Measurements from ENCODE around the gene TCP11. TPM values are rescaled to one million over a fixed set of nuclear protein-coding genes. Genes with fewer than 3 reads are reported as not detected.

The TCP11 gene
- total RNA-seq, 8 experiments from 2014 or later: 0.22 to 1.2 (median 0.57) TPM; not detected in 4

DNA sequence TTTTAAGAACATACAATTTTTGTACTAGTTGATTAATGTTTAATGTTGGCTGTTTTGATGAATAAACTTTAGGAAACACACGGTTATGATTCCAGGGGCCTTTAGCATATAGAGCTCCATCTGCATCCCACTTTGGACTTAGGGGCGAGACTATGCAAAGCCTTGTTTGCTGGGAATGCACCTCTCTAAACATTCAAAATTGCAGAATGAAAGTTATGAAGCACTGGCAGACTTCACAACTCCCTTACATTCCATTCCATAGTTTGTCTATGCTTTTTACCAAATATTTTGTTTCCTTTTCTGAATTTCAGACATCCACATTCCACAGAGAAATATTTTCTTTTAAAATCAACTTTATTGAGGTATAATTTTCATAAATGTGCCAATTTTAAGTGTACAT, 10.3 kb upstream of the TCP11 start:
- in situ Hi-C loops (cut with MboI; ENCODE audit: low pct_unique_long_range_greater_than_20kb in 2 of 9, low sequenced_read_pairs in 9 of 9, unreplicated experiment in 9 of 9): no loop called here
- Histone ChIP-seq H3K4me3 (no peak overlapping the region), H3K27ac (no peak overlapping the region), H3K4me1 (replicated peaks in 1 of 2) (peaks cover 20 to 21% of the 10 kb centered on the region in 2 donors)
- ATAC-seq (replicated peaks in 6 of 8): peak in 1 of 8 experiments; percentile 54
- 14 to 100% (median 88%) methylated on average over 1 to 2 of the region's 2 CpGs; no CpG with 5 or more reads in 3 of the 10 experiments for WGBS, 10 experiments

DNA sequence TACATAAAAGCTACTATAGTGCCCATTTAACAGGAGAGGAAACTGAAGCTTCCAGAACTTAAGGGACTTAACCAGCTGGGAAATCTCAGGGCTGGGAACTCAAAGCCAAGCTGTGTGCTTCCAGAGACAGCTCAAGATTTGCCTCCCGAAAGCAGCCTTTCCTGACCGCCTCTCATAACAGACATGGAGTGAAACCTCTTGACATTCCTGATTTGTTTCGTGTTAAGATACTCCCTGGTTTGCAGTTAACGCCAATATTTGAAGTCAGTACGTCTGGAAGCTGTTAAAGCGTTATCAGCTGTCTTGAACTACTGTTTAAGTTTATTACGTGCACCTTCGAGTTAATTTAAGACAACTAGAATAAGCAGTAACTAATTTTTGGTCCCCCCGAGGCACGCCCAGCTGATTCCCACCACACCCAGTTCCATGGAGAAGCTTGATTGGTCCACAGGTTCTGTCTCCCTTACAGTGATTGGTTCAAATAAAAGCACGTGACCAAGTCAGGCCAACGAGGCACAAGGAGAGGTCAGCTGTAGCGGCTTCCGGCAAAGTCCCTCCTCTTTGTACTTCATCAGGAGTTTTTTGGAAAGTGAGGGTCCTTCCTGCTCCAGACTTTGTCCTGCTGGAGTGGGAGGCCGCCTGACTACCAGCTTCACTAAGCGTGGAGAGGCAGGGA, 8.9 kb upstream of the TCP11 start:
- in situ Hi-C loops (cut with MboI; ENCODE audit: low pct_unique_long_range_greater_than_20kb in 2 of 9, low sequenced_read_pairs in 9 of 9, unreplicated experiment in 9 of 9): loop anchor here in 6 of 9 experiments (10.0 to 25.0 kb wide), 4 partner anchors 55 to 263 kb away; partner anchors contain the start of genes ANKS1A (in 1 of the 6) and TAF11 (in 1 of the 6)
- ATAC-seq (replicated peaks in 6 of 8): no peak
- Histone ChIP-seq H3K4me3 (no peak overlapping the region), H3K27ac (no peak overlapping the region), H3K4me1 (replicated peaks in 1 of 2) (peaks cover 20 to 27% of the 10 kb centered on the region in 2 donors)
- WGBS, 10 experiments: 43 to 100% (median 86%) methylated on average over 2 to 12 of the region's 16 CpGs; no CpG with 5 or more reads in 1 of the 10 experiments

DNA sequence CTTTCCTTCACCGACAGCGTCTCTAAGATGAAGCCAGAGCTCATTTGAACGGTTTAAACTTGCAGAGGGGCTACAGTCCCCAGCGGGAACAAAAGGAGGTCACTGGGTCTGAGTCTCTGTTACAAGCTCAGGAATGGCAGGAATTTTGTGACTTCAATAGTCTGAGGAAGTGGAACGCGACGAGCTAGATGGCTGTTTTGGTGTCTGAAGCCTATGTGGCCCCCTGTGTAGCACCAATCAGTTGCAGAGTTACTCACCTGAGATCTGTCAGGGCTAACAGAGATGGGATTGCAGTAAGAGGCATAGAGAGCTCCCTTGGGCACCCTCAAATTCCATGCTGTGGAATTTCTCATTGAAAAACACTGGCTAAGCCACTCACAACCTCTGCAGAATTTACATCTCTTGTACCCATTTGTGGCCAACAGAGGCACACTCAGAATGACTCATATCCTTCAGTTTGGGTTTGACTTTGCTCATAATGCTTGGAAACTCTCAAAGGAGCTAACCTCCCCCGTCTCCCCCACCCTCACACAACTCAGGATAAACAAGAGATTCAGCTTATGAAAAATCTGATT, 7.1 kb upstream of the TCP11 start:
- ATAC-seq (replicated peaks in 6 of 8): peak in 5 of 8 experiments; percentile 38 to 76 (median 47)
- in situ Hi-C loops (cut with MboI; ENCODE audit: low pct_unique_long_range_greater_than_20kb in 2 of 9, low sequenced_read_pairs in 9 of 9, unreplicated experiment in 9 of 9): loop anchor here in 6 of 9 experiments (10.0 to 25.0 kb wide), 4 partner anchors 57 to 261 kb away; partner anchors contain the start of genes ANKS1A (in 1 of the 6) and TAF11 (in 1 of the 6)
- H3K4me1 ChIP-seq (replicated peaks in 1 of 2): peaks cover 20 to 27% of the 10 kb centered on the region in 2 donors
- peak overlapping the region in 1 of 2 donors; percentile 19 for H3K27ac ChIP-seq
- WGBS, 10 experiments: 0 to 40% (median 7%) methylated on average over 1 to 7 of the region's 8 CpGs; no CpG with 5 or more reads in 2 of the 10 experiments
- no peak overlapping the region for H3K4me3 ChIP-seq

DNA sequence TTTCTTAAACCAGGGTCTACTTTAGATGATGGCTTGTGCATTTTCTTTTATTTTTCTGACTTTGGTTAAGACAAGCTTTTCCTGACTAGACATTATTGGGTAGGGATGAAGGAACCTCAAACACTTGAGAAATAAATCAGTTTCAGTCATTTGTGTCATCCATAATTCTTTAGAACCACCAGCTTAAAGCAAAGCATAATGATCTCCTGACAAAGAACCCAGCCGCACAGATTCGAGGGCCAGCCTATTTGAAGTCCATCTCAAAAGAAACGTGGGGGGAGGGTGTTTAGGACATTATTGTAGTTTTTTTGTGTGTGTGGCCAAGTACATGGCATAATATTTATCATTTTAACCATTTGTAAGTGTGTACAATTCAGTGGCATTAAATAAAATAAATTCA, 6.3 kb upstream of the TCP11 start:
- H3K4me1 ChIP-seq (replicated peaks in 1 of 2): peaks cover 20 to 27% of the 10 kb centered on the region in 2 donors
- no peak overlapping the region for H3K27ac ChIP-seq
- no peak overlapping the region for H3K4me3 ChIP-seq
- in situ Hi-C loops (cut with MboI; ENCODE audit: low pct_unique_long_range_greater_than_20kb in 2 of 9, low sequenced_read_pairs in 9 of 9, unreplicated experiment in 9 of 9): loop anchor here in 6 of 9 experiments (10.0 to 25.0 kb wide), 4 partner anchors 57 to 260 kb away; partner anchors contain the start of genes ANKS1A (in 1 of the 6) and TAF11 (in 1 of the 6)
- no peak for ATAC-seq (replicated peaks in 6 of 8)
- 0 to 67% (median 16%) methylated on average over 1 to 3 of the region's 3 CpGs; no CpG with 5 or more reads in 2 of the 10 experiments for WGBS, 10 experiments

DNA sequence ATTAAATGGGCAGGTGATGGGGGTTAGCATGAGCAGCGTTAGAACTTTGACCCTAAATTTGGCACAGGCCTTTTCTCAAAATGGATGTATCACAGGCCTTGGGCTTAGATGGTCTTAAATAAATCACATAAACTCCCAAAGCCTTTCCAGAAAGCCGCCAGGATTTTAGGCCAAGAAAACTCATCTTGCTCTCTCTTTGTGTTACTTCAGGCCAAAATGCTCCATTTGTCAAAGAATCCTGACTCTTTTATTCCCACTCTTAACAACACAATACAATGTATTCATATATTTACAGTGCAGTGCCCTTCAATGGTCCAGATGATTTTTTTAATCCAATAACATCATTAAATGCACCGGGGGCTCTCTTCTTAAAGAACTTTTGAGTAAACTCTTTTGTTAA, 5.9 kb upstream of the TCP11 start:
- no peak for ATAC-seq (replicated peaks in 6 of 8)
- Histone ChIP-seq H3K4me3 (no peak overlapping the region), H3K27ac (no peak overlapping the region), H3K4me1 (replicated peaks in 1 of 2) (peaks cover 20 to 27% of the 10 kb centered on the region in 2 donors)
- in situ Hi-C loops (cut with MboI; ENCODE audit: low pct_unique_long_range_greater_than_20kb in 2 of 9, low sequenced_read_pairs in 9 of 9, unreplicated experiment in 9 of 9): loop anchor here in 6 of 9 experiments (10.0 to 25.0 kb wide), 4 partner anchors 58 to 260 kb away; partner anchors contain the start of genes ANKS1A (in 1 of the 6) and TAF11 (in 1 of the 6)
- 13 to 100% (median 46%) methylated on average over 1 to 3 of the region's 3 CpGs for WGBS, 10 experiments

DNA sequence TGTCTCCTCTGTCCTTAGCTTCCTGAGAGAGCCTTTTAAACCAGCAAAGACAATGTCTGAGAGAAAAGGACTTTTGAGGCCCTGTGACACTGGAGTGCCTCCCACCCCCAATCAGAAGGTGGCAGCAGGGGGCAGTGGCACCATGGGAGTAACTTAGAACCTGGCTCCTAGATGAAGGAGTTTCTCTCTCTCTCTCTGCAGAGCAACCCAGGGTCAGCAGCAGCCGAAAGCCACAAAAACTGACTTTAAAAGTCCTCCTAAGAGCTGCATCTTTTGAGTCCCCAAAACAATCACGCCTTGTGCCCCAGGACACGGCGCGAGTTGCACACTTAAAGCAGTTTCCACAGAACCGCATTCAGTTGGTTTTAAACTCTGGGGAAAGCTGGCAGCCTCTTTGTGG, 5.3 kb upstream of the TCP11 start:
- in situ Hi-C loops (cut with MboI; ENCODE audit: low pct_unique_long_range_greater_than_20kb in 2 of 9, low sequenced_read_pairs in 9 of 9, unreplicated experiment in 9 of 9): loop anchor here in 6 of 9 experiments (10.0 to 25.0 kb wide), 4 partner anchors 58 to 259 kb away; partner anchors contain the start of genes ANKS1A (in 1 of the 6) and TAF11 (in 1 of the 6)
- ATAC-seq (replicated peaks in 6 of 8): peak; percentile 61 to 89 (median 73)
- no peak overlapping the region for H3K27ac ChIP-seq
- 40 to 100% (median 64%) methylated on average over 1 to 5 of the region's 6 CpGs; no CpG with 5 or more reads in 4 of the 10 experiments for WGBS, 10 experiments
- H3K4me1 ChIP-seq (replicated peaks in 1 of 2): peaks cover 20 to 27% of the 10 kb centered on the region in 2 donors
- no peak overlapping the region for H3K4me3 ChIP-seq

DNA sequence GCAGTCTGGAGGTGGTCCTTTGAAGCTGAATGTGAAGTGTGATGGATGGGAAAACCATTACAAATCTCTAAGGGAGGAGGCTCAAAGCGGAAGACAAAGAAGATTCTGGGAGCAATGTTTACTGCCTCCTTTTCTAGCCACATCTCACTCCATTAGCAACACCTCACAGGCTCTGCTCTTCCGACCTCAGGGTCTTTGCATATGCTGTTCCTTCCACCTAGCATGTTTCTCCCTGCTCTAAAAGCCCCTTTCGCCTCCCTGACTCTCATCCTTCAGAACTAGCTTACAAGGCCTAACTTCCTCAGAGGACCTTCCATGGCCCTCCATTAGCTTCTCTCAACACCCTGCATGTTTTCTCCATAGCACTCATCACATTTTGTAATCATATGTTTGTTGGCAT, 4.6 kb upstream of the TCP11 start:
- in situ Hi-C loops (cut with MboI; ENCODE audit: low pct_unique_long_range_greater_than_20kb in 2 of 9, low sequenced_read_pairs in 9 of 9, unreplicated experiment in 9 of 9): loop anchor here in 6 of 9 experiments (10.0 to 25.0 kb wide), 4 partner anchors 59 to 258 kb away; partner anchors contain the start of genes ANKS1A (in 1 of the 6) and TAF11 (in 1 of the 6)
- ATAC-seq (replicated peaks in 6 of 8): peak in 1 of 8 experiments; percentile 32
- 40 to 100% (median 80%) methylated on average over 1 to 3 of the region's 3 CpGs; no CpG with 5 or more reads in 2 of the 10 experiments for WGBS, 10 experiments
- H3K4me1 ChIP-seq (replicated peaks in 1 of 2): peaks cover 20 to 27% of the 10 kb centered on the region in 2 donors
- no peak overlapping the region for H3K4me3 ChIP-seq
- H3K27ac ChIP-seq: no peak overlapping the region

DNA sequence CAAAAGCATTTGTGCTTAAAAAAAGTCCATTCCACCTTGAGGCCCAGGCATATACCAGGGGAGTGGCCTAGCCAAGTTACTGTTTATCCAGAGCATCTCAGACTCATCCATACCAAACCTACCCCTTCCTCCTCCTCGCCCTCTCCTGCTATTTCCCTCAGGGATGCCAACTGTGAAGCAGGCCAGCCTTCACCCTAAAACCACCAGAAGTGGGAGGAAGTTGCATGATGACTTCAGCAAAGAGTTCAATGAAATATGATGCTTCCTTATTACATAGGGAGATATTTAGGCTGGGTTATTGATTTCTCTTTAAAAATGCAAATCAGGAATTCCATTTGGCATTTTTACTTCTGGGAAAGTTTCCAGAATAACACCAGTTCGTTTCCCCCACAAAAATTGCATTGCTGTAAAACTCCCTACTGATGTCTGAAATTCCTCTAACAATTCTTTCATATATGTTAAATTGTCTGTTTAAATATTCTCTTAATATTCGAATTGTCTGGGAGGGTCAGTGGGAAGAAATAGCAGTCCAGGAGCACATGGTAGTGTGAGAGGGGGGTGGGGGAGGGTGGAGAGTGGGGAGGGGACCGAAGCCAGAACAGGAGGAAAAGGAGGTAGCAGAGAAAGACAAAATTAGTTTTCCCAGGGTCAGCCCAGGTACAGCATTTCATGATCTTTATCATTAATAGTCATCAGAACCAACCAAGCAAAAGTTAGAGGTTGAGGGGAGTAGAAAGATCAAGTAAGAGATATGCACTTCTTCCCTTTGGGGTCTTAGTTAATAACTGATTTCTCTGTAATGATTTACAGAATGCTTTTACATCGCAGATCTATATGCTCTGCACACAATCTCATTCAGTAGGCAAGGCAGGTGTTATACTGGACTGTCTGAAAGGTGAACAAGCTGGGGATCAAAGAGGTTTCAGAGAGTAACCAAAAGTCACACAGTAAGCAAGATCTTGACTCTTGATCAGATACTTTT, 1.7 kb upstream of the TCP11 start:
- Histone ChIP-seq H3K4me3 (no peak overlapping the region), H3K27ac (no peak overlapping the region), H3K4me1 (replicated peaks in 1 of 2) (peaks cover 16 to 23% of the 10 kb centered on the region in 2 donors)
- WGBS, 10 experiments: 12 to 55% (median 33%) methylated on average over 2 to 4 of the region's 5 CpGs; no CpG with 5 or more reads in 3 of the 10 experiments
- ATAC-seq (replicated peaks in 6 of 8): peak in 3 of 8 experiments; percentile 37 to 65 (median 63)
- in situ Hi-C loops (cut with MboI; ENCODE audit: low pct_unique_long_range_greater_than_20kb in 2 of 9, low sequenced_read_pairs in 9 of 9, unreplicated experiment in 9 of 9): loop anchor here in 6 of 9 experiments (10.0 to 25.0 kb wide), 4 partner anchors 62 to 256 kb away; partner anchors contain the start of genes ANKS1A (in 1 of the 6) and TAF11 (in 1 of the 6)

DNA sequence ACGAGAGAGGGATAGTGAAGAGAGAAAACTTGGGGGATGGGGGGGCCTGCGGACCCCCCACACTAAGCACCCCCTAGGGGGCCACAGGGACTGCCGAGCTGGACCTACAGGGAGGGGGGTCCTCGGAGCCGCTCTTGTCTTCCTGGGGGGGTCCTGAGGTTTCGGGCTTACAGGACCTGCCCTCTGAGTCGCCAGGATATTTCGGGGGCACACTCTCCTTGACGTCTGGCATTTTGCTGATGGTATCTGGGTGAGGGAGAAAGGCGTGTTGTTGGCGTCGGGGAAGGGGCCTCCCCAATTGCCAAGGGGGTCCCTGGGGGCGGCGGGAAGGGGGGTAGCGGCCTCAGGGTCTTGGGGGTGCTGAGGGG, 516 bp downstream of the TCP11 start:
- H3K27ac ChIP-seq: no peak overlapping the region
- H3K4me1 ChIP-seq (replicated peaks in 1 of 2): peaks cover 2 to 3% of the 10 kb centered on the region in 2 donors
- no peak overlapping the region for H3K4me3 ChIP-seq
- no CpG with 5 or more reads among the region's 15 CpGs for WGBS, 10 experiments
- in situ Hi-C loops (cut with MboI; ENCODE audit: low pct_unique_long_range_greater_than_20kb in 2 of 9, low sequenced_read_pairs in 9 of 9, unreplicated experiment in 9 of 9): loop anchor here in 6 of 9 experiments (10.0 to 25.0 kb wide), 4 partner anchors 64 to 253 kb away; partner anchors contain the start of genes ANKS1A (in 1 of the 6) and TAF11 (in 1 of the 6)
- no peak for ATAC-seq (replicated peaks in 6 of 8)

DNA sequence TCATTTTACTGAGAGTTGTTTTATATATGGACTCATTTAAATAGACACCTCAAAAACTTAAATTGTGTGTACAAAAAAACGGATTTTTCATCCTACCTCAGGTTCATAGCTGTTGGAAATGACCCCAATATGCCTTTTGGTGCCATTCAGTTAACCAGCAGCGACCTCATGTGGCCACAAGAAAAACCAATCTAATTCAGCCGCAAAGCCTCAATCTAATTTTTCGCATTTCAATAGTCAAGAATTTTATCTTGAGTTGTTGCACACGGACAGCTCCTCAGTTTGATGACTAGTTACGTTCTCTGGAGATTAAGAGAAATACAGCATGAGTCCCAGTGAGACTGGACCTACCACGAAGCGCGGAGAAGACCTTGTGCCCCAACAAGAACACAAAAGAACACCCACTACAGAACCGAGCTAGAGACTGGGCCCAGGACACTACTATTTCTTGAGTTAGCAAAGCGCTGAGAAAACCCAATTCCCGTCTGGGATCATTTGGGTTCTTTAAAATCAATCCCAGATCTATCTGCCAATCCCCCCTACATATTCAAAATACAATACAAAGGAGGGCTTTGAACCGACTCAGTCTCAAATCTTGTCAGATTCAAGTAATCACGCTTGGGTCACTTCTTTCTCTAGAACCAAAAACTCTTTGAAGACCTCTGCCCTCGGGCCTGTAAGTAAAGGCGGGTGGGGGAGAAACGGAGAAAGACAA, 1.1 kb downstream of the TCP11 start:
- Histone ChIP-seq H3K4me3 (no peak overlapping the region), H3K27ac (no peak overlapping the region), H3K4me1 (replicated peaks in 1 of 2) (peaks cover 2 to 3% of the 10 kb centered on the region in 2 donors)
- peak in 2 of 8 experiments; percentile 16 to 50 for ATAC-seq (replicated peaks in 6 of 8)
- WGBS, 10 experiments: 0 to 30% (median 6%) methylated on average over 2 to 12 of the region's 17 CpGs
- in situ Hi-C loops (cut with MboI; ENCODE audit: low pct_unique_long_range_greater_than_20kb in 2 of 9, low sequenced_read_pairs in 9 of 9, unreplicated experiment in 9 of 9): loop anchor here in 7 of 9 experiments (10.0 to 25.0 kb wide), 5 partner anchors 65 to 253 kb away; partner anchors contain the start of genes ANKS1A (in 1 of the 7) and TAF11 (in 1 of the 7)

DNA sequence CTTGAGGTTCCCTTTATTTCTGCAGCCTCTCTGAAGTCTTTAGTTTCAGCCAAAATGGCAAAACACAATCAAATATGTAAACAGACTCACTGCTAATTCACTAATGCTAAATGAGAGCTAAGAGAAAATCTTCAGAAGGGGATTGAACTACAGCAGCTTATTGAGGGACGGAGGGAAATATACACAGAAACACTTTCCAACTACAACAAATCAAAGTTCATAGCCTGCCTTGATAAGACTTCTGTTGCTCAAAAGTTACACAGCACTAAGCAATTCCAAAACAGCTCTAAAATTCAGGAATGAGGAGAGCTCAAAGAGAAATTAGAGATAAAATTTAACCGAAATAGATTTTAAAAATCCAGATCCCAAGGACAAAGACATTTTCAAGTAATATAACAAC, 1.7 kb downstream of the TCP11 start:
- in situ Hi-C loops (cut with MboI; ENCODE audit: low pct_unique_long_range_greater_than_20kb in 2 of 9, low sequenced_read_pairs in 9 of 9, unreplicated experiment in 9 of 9): loop anchor here in 7 of 9 experiments (10.0 to 25.0 kb wide), 4 partner anchors 98 to 252 kb away; partner anchors contain the start of genes ANKS1A (in 1 of the 7) and TAF11 (in 1 of the 7)
- Histone ChIP-seq H3K27ac (no peak overlapping the region), H3K4me1 (replicated peaks in 1 of 2) (peaks cover 2 to 3% of the 10 kb centered on the region in 2 donors), H3K4me3 (no peak overlapping the region)
- ATAC-seq (replicated peaks in 6 of 8): no peak
- WGBS, 10 experiments: 20 to 100% (median 77%) methylated on average over 1 to 2 of the region's 2 CpGs

Measured in motor neuron (in vitro differentiated cells).